Endothelial cell (in vitro differentiated cells): ENCODE results near the gene CST9. TPM values are rescaled to one million over a fixed set of nuclear protein-coding genes. Genes with fewer than 3 reads are reported as not detected.

Source experiments
- DNase-seq: peaks from one replicate; pipeline ENCODE4 v3.0.0; 2021; ENCODE audit warnings: low spot score
- H3K27ac Mint-ChIP-seq: one replicate; pipeline ENCODE4 v1.8.0; 2021; ENCODE audit warnings: mixed read lengths, inconsistent platforms; ENCODE audit not compliant: unreplicated experiment
- H3K27me3 Mint-ChIP-seq: one replicate; pipeline ENCODE4 v1.8.0; 2021; ENCODE audit warnings: mild to moderate bottlenecking, moderate library complexity, mixed read lengths, inconsistent platforms; ENCODE audit not compliant: unreplicated experiment
- H3K36me3 Mint-ChIP-seq: one replicate; pipeline ENCODE4 v1.8.0; 2021; ENCODE audit warnings: mild to moderate bottlenecking, low read depth, mixed read lengths, inconsistent platforms; ENCODE audit not compliant: unreplicated experiment
- H3K4me1 Mint-ChIP-seq: one replicate; pipeline ENCODE4 v1.8.0; 2021; ENCODE audit warnings: mild to moderate bottlenecking, mixed read lengths, inconsistent platforms; ENCODE audit not compliant: unreplicated experiment
- H3K4me3 Mint-ChIP-seq: one replicate; pipeline ENCODE4 v1.8.0; 2021; ENCODE audit warnings: mild to moderate bottlenecking, mixed read lengths, inconsistent platforms; ENCODE audit not compliant: unreplicated experiment
- H3K9me3 Mint-ChIP-seq: one replicate; pipeline ENCODE4 v1.8.0; 2021; ENCODE audit warnings: mixed read lengths, inconsistent platforms; ENCODE audit not compliant: unreplicated experiment
- total RNA-seq: library from RNA; stranded (reverse); fragmentation: NEBNext Ultra II Directional; extraction: Animal tissue kit (Norgen Biotek cat#: 25700); gene quantifications from one replicate; pipeline ENCODE4 v1.2.1, GENCODE V29; 2021; ENCODE audit not compliant: unreplicated experiment
- TF ChIP-seq, protein P1 (sequence below): fragments of 200-600 bp; sonication (generic); IDR thresholded peaks from one replicate; pipeline ENCODE4 v1.5.0; 2021; ENCODE audit warnings: antibody characterized with exemption; ENCODE audit not compliant: unreplicated experiment

Gene CST9
- total RNA-seq, 1 donor from 2014 or later: not detected

DNA sequence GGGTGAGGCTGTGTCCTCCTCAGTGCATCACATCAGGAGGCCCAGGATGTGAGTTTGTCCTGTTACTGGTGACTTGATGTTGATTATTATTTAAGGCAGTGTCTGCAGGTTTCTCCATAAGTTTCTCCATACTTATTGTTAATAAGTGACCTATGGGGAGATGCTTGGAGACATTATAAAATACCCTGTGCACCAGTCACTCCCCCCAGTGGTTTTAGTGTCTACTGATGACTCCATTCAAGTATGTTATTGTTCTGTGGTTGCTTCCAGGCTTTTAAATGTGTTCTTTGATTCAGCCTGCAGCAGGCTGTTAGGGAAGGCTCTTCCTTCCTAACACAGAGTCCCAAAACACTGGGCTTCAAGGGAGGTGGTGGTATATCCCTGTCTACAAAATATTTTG is 46.7 kb upstream of the CST9 start:
- no peak for DNase-seq
- H3K9me3 Mint-ChIP-seq: no peaks in the 10 kb centered on the region
- no peak overlapping the region for H3K27ac Mint-ChIP-seq
- peaks cover 4% of the 10 kb centered on the region for H3K27me3 Mint-ChIP-seq
- no peaks in the 10 kb centered on the region for H3K36me3 Mint-ChIP-seq
- TF ChIP-seq, protein P1, sequence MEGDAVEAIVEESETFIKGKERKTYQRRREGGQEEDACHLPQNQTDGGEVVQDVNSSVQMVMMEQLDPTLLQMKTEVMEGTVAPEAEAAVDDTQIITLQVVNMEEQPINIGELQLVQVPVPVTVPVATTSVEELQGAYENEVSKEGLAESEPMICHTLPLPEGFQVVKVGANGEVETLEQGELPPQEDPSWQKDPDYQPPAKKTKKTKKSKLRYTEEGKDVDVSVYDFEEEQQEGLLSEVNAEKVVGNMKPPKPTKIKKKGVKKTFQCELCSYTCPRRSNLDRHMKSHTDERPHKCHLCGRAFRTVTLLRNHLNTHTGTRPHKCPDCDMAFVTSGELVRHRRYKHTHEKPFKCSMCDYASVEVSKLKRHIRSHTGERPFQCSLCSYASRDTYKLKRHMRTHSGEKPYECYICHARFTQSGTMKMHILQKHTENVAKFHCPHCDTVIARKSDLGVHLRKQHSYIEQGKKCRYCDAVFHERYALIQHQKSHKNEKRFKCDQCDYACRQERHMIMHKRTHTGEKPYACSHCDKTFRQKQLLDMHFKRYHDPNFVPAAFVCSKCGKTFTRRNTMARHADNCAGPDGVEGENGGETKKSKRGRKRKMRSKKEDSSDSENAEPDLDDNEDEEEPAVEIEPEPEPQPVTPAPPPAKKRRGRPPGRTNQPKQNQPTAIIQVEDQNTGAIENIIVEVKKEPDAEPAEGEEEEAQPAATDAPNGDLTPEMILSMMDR: no peak
- H3K4me3 Mint-ChIP-seq: no peak overlapping the region
- H3K4me1 Mint-ChIP-seq: no peaks in the 10 kb centered on the region

- no peak for DNase-seq
- Mint-ChIP-seq H3K9me3 (no peaks in the 10 kb centered on the region), H3K36me3 (no peaks in the 10 kb centered on the region), H3K4me3 (no peak overlapping the region), H3K4me1 (no peaks in the 10 kb centered on the region), H3K27ac (no peak overlapping the region), H3K27me3 (peaks cover 4% of the 10 kb centered on the region)
- TF ChIP-seq, protein P1: no peak
These were observed 45.4 kb upstream of the CST9 start for GRCh38 chr20:23651117-23651516.

DNA sequence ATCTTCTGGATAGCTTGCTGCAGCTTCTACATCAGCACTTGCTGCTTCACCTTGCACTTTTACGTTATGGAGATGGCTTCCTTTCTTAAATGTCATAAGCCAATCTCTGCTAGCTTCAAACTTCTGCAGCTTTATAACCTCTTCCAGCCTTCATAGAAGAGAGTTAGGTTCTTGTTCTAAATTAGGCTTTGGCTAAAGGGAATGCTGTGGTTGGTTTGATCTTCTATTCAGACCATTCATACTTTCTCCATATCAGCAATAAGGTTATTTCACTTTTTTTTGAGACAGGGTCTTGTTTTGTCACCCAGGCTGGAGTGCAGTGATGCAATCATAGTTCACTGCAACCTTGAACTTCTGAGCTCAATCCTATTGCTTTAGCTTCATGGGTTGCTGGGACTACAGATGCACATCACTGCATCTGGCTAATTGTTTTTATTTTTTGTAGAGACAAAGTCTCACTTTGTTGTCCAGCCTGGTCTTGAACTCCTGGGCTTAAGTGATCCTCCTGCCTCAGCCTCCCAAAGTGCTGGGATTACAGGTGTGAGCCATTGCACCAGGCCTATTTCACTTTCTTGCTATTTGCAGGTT is 44.2 kb upstream of the CST9 start:
- Mint-ChIP-seq H3K27me3 (peaks cover 2% of the 10 kb centered on the region), H3K9me3 (no peaks in the 10 kb centered on the region), H3K4me1 (no peaks in the 10 kb centered on the region), H3K27ac (no peak overlapping the region), H3K4me3 (no peak overlapping the region), H3K36me3 (no peaks in the 10 kb centered on the region)
- no peak for DNase-seq
- TF ChIP-seq, protein P1: no peak

DNA sequence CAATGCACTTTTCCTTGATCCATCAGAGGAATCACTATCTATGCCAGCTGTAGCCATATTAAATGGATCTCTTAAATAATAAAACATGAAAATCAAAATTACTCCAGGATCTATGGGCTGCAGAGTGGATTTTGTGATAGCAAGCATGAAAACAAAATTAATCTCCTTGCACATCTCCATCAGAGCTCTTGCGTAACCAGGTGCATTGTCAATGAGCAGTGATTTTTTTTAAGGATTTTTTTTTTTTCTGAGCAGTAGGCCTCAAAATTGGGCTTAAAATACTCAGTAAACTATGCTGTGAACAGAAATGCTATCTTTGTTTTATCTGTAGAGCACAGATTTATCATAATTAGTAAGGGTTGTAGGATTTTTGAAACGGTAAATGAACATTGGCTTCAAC is 43.5 kb upstream of the CST9 start:
- no peak overlapping the region for H3K4me3 Mint-ChIP-seq
- no peaks in the 10 kb centered on the region for H3K4me1 Mint-ChIP-seq
- no peaks in the 10 kb centered on the region for H3K36me3 Mint-ChIP-seq
- H3K9me3 Mint-ChIP-seq: no peaks in the 10 kb centered on the region
- H3K27me3 Mint-ChIP-seq: no peaks in the 10 kb centered on the region
- no peak overlapping the region for H3K27ac Mint-ChIP-seq
- DNase-seq: no peak
- TF ChIP-seq, protein P1: no peak

GRCh38 chr20:23647346-23647745 is 41.6 kb upstream of the CST9 start:
- no peaks in the 10 kb centered on the region for H3K36me3 Mint-ChIP-seq
- DNase-seq: no peak

More at GRCh38 chr20:23647346-23647745, 41.6 kb upstream of the CST9 start:
- H3K9me3 Mint-ChIP-seq: no peaks in the 10 kb centered on the region
- TF ChIP-seq, protein P1: no peak
- H3K27ac Mint-ChIP-seq: no peak overlapping the region
- no peaks in the 10 kb centered on the region for H3K27me3 Mint-ChIP-seq
- H3K4me1 Mint-ChIP-seq: peaks cover 1% of the 10 kb centered on the region
- H3K4me3 Mint-ChIP-seq: no peak overlapping the region
